ENCODE measurements around the gene SLBP. TPM values are rescaled to one million over a fixed set of nuclear protein-coding genes. Genes with fewer than 3 reads are reported as not detected.

SLBP gene
- total and polyA plus RNA-seq, 2 of the 8 experiments (the other 6 are each of a cell fraction or from before 2014, with no cell fraction given): 44.1 to 49.0 TPM

DNA sequence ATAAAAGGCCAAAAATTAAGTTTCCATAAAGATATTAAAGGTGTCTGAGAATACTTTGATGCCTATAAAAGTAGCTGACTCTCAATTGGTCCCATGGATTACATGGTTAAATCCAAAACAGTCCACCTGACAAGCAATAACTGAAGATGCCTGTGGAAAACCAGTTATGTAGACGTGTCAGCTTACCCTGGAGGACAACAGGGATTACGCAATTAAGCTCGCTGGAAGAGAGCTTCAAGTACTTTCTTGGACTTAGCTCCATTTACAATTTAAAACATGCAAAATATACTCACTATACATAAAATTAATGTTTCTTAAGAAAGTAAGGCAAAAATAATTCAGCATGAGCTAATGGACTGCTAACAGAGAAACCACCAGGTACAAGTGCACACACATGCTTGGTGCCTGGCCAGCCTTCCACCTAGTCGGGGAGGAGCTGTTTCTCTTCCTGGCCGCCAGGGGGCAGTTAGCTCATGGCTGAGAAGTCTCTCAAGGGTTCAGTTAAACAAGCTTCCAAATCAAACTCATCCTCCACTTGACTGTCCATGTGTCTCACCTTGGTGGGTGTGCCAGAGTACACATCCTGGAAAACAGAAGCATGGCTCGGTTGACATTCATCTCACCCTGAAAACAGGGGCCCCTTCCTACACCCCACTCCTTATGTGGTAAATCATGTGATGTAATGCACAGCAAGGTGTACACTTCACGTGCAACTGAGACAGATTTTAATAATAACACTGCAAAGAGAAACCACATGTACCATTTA lies 18.8 kb downstream of the SLBP start:
- Histone ChIP-seq H3K4me1 (replicated peaks in 1 of 4; ENCODE audit: control insufficient read depth in 3 of 4, insufficient read depth in 4 of 4, low read length in 3 of 4) (no peaks in the 10 kb centered on the region), H3K4me3 (ENCODE audit: extremely low read depth in 1 of 4, insufficient read depth in 2 of 4, low read depth in 3 of 4, low read length in 4 of 4) (no peak overlapping the region), H3K4me2 (ENCODE audit: insufficient read depth in 1 of 2, low read depth in 2 of 2, low read length in 2 of 2) (no peak overlapping the region), H4K5ac (ENCODE audit: insufficient read length, low read depth, low read length) (no peak overlapping the region), H4K8ac (ENCODE audit: extremely low read depth, insufficient read depth, low read length) (no peak overlapping the region), H2AFZ (ENCODE audit: low read length) (no peak overlapping the region), H3K4ac (replicated peaks; ENCODE audit: insufficient read length, low read depth, low read length) (no peak overlapping the region), H3K9me3 (ENCODE audit: insufficient read depth in 2 of 2, low read depth in 1 of 2, low read length in 1 of 2) (no peaks in the 10 kb centered on the region), H3K27me3 (replicated peaks in 1 of 4; ENCODE audit: control insufficient read depth in 3 of 4, extremely low read depth in 1 of 4, insufficient read depth in 3 of 4, low read length in 3 of 4) (no peaks in the 10 kb centered on the region), H3K9ac (replicated peaks in 1 of 4; ENCODE audit: extremely low read depth in 1 of 4, low read depth in 3 of 4, low read length in 3 of 4) (no peak overlapping the region), H2BK12ac (ENCODE audit: low read depth, low read length) (no peak overlapping the region), H3K23ac (ENCODE audit: insufficient read length) (no peak overlapping the region), H2BK15ac (ENCODE audit: low read length) (no peak overlapping the region), H3K79me2 (ENCODE audit: control insufficient read depth in 1 of 2, insufficient read depth in 2 of 2, low read length in 2 of 2) (no peaks in the 10 kb centered on the region), H3K23me2 (ENCODE audit: low read depth, low read length) (no peaks in the 10 kb centered on the region), H4K20me1 (replicated peaks in 1 of 2; ENCODE audit: control insufficient read depth in 1 of 2, insufficient read depth in 2 of 2, low read length in 2 of 2) (peaks cover 5 to 9% of the 10 kb centered on the region in 2 experiments), H3K27ac (ENCODE audit: low read depth, low read length) (no peak overlapping the region), H3K56ac (replicated peaks; ENCODE audit: insufficient read length, low read depth, low read length) (no peak overlapping the region), H2BK120ac (replicated peaks; ENCODE audit: low read depth, low read length) (no peak overlapping the region), H3K79me1 (ENCODE audit: low read depth, low read length) (no peaks in the 10 kb centered on the region), H3K18ac (ENCODE audit: extremely low read depth, low read length) (no peak overlapping the region), H2BK20ac (ENCODE audit: low read length) (no peak overlapping the region), H4K91ac (replicated peaks; ENCODE audit: insufficient read length, low read length) (no peak overlapping the region), H2AK5ac (ENCODE audit: low read depth, low read length) (no peak overlapping the region), H3K14ac (ENCODE audit: insufficient read length) (no peak overlapping the region), H2BK5ac (ENCODE audit: low read depth, low read length) (no peak overlapping the region), H3K36me3 (ENCODE audit: control insufficient read depth in 2 of 4, insufficient read depth in 4 of 4, low read length in 3 of 4) (peaks cover 15 to 54% (median 32%) of the 10 kb centered on the region in 4 experiments; a peak in 7 of 8 replicates)
- FAIRE-seq (peak; percentile 19), DNase-seq (ENCODE audit: low read depth in 1 of 2, low spot score in 2 of 2) (peak in 1 of 2 experiments; percentile 75)
- ChIA-PET POLR2A (ENCODE audit: partially characterized antibody) (interaction anchor here (0.7 to 1.8 kb wide), 7 partner anchors 11 to 121 kb away, joined by 3 to 7 read pairs (median 4); partner anchors contain the start of genes SLBP, TACC3 and TMEM129), CTCF (ENCODE audit: partially characterized antibody) (interaction anchor here (0.6 to 22.9 kb wide), 32 partner anchors 11 to 969 kb away, joined by 3 to 326 read pairs (median 4); partner anchors contain the start of genes FAM53A, SLBP, TACC3 and TMEM129)
- 74% methylated on average over 7 of the region's 7 CpGs; no CpG with 5 or more reads in 1 of the 2 experiments for WGBS, 2 experiments (ENCODE audit: extremely low coverage in 1 of 2, insufficient coverage in 1 of 2, insufficient read length in 1 of 2, insufficient replicate concordance in 2 of 2, low coverage in 1 of 2, low lambda C conversion rate in 2 of 2, missing lambda C conversion rate in 1 of 2)
- peak; percentile 94 for TF ChIP-seq CEBPB (IDR thresholded peaks at IDR 0.05; ENCODE audit: low read depth, low read length)
- TF ChIP-seq RAD21 (IDR thresholded peaks at IDR 0.05 in 1 of 2, conservative IDR thresholded peaks at IDR 0.05 in 1 of 2; ENCODE audit: low read depth in 2 of 2, low read length in 2 of 2): peak; percentile 67 to 73
- TF ChIP-seq, protein P1, sequence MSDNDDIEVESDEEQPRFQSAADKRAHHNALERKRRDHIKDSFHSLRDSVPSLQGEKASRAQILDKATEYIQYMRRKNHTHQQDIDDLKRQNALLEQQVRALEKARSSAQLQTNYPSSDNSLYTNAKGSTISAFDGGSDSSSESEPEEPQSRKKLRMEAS (IDR thresholded peaks at IDR 0.05): 0 out of 2 replicates have a peak, but pooled peaks have one; percentile 26
- TF ChIP-seq ASH2L (IDR thresholded peaks at IDR 0.05; ENCODE audit: low read length): no peak
- TF ChIP-seq, protein P2, sequence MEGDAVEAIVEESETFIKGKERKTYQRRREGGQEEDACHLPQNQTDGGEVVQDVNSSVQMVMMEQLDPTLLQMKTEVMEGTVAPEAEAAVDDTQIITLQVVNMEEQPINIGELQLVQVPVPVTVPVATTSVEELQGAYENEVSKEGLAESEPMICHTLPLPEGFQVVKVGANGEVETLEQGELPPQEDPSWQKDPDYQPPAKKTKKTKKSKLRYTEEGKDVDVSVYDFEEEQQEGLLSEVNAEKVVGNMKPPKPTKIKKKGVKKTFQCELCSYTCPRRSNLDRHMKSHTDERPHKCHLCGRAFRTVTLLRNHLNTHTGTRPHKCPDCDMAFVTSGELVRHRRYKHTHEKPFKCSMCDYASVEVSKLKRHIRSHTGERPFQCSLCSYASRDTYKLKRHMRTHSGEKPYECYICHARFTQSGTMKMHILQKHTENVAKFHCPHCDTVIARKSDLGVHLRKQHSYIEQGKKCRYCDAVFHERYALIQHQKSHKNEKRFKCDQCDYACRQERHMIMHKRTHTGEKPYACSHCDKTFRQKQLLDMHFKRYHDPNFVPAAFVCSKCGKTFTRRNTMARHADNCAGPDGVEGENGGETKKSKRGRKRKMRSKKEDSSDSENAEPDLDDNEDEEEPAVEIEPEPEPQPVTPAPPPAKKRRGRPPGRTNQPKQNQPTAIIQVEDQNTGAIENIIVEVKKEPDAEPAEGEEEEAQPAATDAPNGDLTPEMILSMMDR (IDR thresholded peaks at IDR 0.05; ENCODE audit: control extremely low read depth in 1 of 3, insufficient read depth in 1 of 3, low read depth in 1 of 3, low read length in 3 of 3): peak in 2 of 3 experiments; percentile 91 to 98; a peak in 3 of 4 replicates

Data from H1 (cell line).